GM18517 (cell line): Measurements from ENCODE around the gene RBP3.

ENCODE experiments used
- ATAC-seq: cut with Tn5 transposase; IDR thresholded peaks from one replicate; pipeline ENCODE4 v1.9.1; 2021; ENCODE audit warnings: mild to moderate bottlenecking, moderate library complexity; ENCODE audit not compliant: unreplicated experiment

Gene RBP3

DNA sequence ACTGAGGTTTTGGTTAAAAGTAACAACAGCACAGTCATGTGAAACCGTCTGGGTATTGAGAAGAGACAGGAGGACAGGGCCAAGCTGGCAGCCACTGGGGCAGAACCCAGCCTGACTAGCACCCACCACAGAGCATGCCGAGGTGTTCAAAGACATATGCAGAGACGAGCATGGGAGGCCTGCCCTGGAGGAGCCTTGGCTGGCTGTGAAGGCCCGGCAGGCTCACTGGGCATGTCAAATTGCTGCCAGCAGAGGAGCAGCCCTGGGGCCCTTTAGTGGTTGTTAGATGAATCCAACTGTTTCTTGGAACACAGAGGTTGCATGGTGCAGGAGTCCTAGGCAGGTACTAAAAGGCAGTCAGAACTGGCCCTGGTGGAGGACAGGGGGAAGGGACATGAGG lies 30.9 kb upstream of the RBP3 start:
- no peak for ATAC-seq

DNA sequence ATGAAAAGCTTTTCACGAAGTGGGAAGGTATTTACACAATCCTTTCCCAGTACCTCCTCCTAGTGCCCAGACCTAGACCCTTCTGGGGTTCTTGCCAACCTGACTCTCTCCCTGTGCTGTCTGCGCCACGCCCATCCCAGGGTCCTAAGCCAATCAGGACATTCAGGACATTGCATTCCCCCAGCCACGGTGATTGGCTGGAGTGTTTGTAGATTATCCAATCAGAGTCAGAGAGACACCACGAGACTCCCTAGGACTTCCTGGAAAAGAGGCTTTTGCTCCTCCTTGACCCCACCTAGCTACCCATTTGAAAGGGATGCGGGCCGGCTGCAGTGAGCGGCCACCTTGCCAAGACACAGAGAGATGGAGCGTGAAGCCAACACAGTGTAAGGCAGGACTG lies 29.5 kb upstream of the RBP3 start:
- ATAC-seq, result no peak

DNA sequence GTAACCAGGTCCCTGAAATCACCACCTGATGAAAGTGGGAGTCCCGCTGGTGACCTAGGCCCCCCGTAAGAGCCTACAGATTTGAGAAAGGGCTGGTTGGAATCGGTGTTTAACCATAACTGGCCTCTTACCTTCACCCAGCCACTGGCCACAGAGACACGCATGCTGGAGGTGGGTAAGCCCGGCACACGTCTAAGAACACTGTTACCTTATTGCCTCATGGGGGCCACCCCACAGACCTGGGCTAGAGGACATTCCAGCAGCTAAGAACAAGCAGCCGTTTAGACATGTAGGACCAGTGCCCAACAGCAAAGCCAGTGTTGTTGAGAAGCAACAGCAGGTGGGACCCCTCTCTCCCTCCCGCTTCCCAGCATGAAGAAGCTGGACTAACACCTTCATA lies 28.4 kb upstream of the RBP3 start:
- no peak for ATAC-seq

DNA sequence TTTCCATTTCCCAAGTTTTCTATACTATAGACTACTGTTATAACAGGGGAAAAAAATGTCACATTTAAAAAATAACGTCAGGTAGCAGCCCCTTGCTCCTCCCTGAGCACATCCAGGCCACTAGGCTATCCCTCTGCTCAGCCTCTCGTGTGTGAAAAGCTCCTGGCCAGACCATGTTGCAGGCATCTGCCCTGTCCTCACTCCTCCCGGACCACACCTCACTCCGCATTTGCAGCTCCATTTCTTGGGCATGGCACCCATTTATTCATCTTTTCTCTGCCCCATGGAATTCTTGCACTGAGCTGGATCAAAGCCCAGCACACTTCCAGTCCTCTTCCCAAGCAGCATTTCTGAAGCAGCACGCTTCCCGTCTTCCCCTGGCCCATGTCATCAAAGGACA lies 27.4 kb upstream of the RBP3 start:
- no peak for ATAC-seq

DNA sequence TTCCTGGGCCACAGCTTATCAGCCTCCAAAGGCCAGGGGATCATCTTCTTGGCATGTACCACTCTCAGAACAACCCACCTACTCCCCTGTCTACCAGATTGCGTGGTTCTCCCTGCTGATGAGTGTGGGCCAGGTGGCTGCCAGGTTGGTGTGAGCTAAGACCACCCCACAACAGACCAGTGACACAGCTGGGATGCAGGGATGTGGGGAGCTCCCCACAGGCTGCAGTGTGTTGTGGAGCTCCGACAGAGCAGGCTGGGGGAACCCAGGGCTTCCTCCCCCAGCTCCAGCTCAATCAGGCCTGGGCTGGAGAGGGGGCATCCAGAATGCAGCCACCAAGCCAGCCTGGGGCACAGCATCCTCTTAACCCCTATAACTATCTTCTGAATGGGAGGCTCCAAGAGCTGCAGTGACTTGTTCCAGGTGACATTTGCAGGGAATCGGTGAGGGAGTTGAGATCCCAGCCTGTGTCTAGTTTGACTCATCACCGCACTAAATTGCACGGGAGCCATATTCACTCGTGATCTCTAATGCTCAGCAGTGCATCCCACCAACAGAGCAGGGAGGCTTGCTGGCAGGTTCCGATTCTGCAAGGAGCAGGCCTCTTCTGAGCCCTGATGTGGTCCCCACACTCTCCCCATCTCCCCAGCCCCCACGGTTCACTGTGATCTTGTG lies 26.5 kb upstream of the RBP3 start:
- ATAC-seq, result no peak

DNA sequence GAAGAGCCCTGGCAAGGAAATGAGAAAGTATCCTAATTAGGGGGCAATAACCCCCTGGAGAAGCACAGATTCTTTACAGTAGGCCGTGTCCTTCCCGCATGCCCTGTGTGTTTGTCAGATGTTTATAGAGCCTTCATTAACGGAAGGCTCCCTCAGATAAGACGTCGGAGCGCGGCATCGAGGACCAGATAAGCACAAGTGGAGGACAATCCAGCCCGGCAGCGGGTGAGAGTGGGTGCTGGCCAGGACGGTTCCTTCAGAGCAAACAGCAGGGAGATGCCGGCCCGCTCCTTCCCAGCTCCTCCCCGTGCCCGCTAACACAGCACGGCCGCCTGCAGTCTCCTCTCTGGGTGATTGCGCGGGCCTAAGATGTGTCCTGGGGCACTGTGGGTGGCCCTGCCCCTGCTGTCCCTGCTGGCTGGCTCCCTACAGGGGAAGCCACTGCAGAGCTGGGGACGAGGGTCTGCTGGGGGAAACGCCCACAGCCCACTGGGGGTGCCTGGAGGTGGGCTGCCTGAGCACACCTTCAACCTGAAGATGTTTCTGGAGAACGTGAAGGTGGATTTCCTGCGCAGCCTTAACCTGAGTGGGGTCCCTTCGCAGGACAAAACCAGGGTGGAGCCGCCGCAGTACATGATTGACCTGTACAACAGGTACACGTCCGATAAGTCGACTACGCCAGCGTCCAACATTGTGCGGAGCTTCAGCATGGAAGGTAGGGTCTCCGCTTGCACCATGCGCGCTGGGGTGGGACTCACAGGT lies 25.7 kb upstream of the RBP3 start, which contains the start of gene GDF2:
TSS of gene GDF2 (plus strand) at position 155 of the 762 bp plus-strand sequence. CDS start at position 370, 215 bp downstream.
- ATAC-seq, result no peak

DNA sequence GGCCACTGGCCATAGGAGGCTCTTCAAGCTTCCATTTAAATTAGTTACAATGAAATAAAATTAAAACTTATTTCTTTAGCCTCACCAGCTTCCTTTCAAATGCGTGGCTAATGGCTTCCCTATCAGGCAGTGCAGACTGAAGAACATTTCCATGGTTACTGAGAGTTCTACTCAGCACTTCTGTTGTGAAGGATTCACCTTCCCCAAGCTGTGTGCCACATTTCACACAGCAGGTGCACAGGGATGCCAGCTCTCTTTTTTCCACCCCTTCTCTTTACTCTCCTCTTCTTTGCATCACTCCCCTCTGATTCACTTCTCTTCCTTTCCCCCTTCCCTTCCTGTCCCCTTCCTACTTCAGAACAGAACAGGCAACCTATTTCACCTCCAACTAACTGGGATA lies 25.1 kb upstream of the RBP3 start:
- ATAC-seq, result no peak

DNA sequence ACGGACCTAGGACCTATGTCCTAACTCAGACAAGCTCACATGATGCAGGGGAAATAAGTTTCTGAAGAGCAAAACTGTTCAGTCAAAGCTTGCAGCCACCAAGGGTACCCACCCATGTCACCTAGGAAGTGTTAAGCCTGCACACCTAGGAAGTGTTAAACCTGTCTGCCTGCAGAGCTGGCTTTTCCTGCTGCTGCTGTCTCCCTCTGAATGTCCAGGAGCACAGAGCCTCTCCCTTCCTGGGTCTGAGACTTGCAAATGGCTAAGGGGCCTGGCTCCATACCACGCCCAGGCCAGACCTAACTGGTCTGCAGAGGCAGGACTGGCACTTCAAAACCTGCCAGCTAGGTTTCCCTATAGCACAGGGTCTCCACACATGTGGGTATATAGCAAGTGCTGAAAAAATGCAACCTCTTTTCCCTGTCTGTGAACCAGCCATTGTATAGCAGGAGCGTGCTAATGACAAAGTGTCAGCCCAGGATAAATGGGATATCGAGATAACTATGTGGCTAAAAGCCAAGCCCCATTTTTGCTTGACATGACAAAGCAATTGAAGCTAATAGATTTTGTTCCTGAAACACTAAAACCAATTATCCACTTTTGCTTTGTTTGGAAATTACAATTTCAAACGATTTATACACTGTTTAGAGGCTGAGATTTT lies 24.4 kb upstream of the RBP3 start:
- ATAC-seq, result no peak

DNA sequence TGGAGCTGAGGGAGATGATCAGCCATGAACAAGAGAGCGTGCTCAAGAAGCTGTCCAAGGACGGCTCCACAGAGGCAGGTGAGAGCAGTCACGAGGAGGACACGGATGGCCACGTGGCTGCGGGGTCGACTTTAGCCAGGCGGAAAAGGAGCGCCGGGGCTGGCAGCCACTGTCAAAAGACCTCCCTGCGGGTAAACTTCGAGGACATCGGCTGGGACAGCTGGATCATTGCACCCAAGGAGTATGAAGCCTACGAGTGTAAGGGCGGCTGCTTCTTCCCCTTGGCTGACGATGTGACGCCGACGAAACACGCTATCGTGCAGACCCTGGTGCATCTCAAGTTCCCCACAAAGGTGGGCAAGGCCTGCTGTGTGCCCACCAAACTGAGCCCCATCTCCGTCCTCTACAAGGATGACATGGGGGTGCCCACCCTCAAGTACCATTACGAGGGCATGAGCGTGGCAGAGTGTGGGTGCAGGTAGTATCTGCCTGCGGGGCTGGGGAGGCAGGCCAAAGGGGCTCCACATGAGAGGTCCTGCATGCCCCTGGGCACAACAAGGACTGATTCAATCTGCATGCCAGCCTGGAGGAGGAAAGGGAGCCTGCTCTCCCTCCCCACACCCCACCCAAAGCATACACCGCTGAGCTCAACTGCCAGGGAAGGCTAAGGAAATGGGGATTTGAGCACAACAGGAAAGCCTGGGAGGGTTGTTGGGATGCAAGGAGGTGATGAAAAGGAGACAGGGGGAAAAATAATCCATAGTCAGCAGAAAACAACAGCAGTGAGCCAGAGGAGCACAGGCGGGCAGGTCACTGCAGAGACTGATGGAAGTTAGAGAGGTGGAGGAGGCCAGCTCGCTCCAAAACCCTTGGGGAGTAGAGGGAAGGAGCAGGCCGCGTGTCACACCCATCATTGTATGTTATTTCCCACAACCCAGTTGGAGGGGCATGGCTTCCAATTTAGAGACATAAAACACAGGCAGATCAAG lies 22.6 kb upstream of the RBP3 start:
- ATAC-seq, result no peak

DNA sequence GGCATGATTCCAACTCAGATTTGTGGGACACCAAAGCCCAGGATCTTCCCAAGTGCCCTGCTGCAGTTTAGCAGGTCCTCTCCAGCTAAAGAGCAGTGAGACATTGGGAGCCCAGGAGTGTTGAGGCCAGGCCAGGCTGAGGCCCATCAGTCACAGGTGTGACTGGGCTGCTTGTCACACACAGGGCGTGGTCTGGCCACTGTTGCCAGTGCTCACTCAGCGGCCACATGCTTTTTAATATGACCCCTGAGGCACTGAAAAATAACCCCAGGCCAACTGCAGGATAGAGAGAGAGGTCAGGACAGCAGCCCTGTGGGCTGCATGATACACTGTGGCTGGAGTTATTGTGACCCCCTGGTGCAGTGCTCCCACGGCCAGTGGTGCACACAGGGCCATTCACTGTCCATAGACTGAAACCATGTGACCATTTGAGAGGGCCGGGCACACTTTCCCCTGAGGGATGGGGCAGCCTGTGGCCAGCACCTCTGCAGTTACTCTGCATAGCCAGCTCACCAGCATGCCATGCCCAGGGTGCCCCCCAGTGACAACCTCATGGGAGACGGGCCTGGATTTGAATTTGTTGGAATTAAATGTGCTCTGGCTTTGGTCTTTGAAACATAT lies 21.7 kb upstream of the RBP3 start:
- no peak for ATAC-seq

DNA sequence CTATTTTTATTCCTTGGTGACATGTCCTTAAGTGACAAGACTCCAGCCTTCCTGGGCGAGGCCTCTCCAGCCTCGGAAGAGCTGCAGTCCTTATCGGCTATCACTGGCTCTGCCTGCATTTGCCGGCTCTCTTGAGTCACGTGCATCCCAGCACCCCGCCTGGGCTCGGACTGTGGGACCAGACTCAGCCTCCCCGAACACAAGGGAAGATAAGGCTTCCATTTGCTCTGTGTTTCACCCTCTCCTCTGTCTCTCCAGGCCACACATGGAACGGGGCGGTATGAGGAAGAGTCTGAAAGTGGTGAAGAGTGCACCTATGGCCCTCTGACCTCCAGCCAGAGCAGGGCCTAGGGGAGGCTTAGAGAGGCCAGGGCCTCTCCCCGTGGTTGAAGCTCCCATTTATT lies 21.2 kb upstream of the RBP3 start:
- ATAC-seq, result no peak

DNA sequence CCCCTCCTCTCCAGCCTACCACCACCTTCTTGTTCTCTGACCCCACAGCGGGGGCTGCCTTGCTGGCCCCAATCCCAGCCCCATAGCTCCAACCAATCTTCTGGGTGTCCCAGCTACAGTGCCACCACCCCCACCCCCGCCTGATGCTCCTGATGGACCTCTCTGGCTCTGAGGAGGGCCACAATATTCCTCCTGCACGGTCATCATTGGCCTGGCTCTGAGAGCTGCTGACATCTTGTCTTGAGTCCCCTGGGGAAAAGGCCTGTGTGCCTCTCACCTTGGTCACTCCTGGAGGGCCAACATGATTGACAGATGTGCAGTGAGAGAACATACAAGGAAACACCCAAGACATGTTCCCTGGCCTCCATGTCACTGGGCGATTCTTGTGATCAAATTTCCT lies 18.3 kb upstream of the RBP3 start:
- no peak for ATAC-seq

DNA sequence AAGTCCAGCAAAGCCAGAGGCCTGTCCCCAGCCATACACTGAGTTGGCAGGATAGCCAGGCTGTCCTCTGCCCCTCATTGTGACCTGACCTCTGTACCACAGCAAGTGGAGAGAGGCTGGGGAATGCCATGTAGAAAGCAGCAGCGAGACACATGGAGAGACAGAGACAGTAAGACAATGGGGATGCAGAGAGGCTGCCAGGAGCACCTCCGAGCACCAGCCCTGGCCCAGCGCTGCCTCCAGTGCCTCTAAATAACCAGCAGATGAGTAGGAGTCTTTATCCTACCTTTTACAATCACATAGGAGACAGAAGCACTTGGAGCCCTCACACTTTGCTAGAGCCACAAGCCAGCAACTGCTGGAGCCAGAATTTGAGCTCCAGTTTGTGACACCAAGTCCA lies 17.8 kb upstream of the RBP3 start:
- no peak for ATAC-seq

DNA sequence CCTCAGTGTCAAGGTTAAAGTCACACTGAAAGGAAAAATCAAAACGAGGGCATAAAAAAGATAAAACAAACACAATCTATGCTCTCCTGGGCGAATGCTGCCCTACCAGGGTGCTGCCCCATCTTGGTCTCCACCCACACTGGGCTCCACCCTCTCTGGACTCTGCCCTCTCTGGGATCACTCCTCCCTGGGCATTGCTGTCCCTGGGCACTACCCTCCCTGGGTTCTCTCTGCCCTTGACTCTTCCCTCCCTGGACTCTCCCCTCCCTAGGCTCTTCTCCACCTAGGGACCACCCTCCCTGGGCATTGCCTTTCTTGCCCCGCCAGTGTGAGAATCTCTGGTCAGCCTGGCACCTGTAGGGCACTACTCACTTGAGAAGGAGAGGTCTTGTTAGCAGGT lies 17.4 kb upstream of the RBP3 start:
- no peak for ATAC-seq

DNA sequence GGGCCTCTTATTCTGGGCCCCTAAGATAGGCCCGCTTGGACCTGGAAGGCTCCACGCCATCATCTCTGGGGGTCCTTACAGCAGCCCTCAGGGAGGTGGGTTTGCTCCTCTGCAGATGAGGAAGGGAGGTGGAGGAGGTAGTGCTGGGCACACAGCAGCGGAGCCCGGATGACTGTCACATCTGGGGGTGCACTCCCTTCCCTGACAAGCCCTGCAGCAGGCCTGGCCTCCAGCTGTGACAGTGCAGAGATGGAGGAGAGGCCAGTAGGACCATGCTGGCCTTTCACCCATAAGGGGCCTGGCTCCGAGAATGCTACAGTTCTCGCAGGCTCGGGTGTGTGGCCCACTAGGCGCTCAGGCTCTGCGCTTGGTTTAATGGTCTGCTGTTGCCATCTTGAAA lies 16.7 kb upstream of the RBP3 start:
- no peak for ATAC-seq

DNA sequence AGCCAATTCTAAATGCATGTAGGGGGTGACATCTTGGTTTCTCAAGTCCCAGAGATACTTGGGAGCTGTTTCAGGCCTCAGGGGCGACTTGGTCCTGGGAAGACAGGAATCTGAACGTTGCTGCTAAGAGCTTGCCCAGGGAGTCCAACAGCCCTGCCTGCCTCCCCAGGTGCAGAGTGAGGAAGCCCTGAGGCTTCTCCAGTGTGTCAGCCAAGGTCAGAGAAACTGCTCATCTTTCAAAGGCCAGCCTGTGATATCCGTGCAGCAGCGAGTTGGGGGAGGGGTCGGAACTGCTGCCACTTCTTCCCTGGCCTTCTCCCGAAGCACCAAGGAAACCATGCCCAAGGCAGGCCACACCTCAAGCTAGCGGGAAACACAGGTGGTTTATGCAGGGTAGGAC lies 16.2 kb upstream of the RBP3 start:
- ATAC-seq, result no peak

DNA sequence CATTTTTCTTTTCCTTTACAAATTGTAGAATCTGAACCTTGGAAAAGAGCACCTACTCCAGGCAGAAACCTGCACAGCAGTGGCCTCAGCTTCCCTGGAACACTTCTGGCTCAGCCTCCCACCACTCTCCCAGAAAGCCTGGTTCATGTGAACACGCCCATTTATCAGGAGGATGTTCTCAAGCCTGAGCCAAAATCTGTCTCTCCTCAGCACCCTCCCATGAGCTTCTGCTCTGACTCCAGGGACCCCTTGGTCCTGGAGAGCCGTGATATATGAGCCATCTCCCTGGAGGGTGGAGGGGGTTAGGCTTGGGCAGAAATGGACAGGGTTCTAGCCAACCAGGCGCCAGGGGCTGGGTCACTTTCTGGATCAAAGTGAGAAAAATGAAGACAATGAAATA lies 15.8 kb upstream of the RBP3 start:
- no peak for ATAC-seq

DNA sequence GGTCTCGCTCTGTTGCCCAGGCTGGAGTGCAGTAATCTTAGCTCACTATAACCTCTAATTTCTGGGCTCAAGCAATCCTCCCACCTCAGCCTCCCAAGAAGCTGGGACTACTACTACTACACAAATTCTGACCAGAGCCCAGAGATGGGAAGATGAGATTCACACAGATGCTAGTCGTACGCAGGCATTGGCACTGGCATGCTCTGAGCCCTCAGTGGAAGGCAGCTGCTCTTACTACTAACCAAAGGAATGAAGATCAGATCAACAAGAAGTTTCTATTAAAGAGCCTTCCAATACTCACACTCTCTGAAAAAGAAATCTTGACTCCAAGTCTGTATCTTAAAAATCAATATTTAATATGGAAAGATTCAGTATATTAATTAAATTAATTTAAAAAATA lies 15.2 kb upstream of the RBP3 start:
- ATAC-seq, result no peak

DNA sequence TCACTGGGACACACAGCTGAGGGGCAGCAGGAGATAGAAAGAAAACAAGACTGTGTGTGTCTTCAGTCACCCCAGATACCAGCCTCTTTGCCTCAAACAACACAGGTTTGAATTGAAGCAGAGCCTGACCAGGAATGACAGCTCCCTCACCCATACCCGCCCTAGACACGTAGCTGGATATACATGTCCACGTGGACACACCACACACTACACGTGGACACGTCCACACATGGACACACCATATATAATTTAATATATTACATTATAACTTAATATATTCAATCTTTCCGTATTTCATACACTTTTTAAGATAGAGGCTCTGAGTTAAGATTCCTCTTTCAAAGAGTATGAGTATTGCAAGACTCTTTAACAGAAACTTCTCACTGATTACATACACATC lies 14.6 kb upstream of the RBP3 start:
- no peak for ATAC-seq

DNA sequence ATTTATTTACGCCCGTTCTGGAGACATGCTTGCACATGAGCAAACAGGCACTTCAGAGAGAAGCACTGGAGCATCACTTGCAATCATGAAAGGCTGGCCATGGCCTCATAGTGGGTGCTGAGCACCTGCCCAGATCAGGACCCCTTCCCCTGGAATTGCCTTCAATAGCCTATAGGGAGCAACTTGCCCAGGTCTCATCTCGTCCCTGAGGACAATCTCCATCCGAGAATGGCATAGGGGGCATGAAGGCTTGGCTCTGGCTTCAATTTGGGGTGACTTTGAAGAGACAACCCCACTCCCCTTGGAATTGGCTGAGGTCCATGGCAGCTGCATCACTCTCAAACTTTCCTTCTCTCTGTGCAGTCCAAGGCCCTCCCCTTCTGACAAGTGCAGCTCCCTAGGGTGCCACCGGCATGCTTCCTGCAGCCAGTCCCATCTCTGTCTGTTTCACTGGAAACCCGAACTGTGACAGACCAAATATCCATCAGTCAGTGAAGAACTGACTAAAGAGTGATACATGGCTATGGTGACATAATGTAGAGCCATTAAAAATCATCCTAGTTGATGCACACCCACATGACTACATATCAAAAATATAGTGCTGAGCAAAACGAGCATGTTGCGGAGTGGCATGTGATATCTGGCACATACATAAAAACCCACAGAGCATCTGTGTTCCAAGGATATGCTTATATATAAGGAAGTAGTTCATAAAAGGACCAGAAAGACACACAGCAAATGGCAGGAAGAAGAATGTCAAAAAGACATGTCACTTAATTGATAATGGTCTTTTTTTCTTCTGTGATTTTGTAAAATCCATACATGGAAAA lies 13.5 kb upstream of the RBP3 start:
- no peak for ATAC-seq
